ENCODE measurements around the gene FNDC4. TPM values are rescaled to one million over a fixed set of nuclear protein-coding genes. Genes with fewer than 3 reads are reported as not detected.

Gene FNDC4
- total RNA-seq, 2 donors from 2014 or later = 24.1 to 30.6 TPM

GRCh38 chr2:27531983-27532382 lies 37.0 kb upstream of the FNDC4 start:
- Histone ChIP-seq H3K36me3 (no peaks in the 10 kb centered on the region), H3K4me3 (no peak overlapping the region), H3K9me3 (no peaks in the 10 kb centered on the region), H3K27ac (no peak overlapping the region), H3K4me1 (replicated peaks) (no peaks in the 10 kb centered on the region), H3K27me3 (replicated peaks; ENCODE audit: insufficient read depth) (no peaks in the 10 kb centered on the region)
- WGBS = 78% methylated on average over 2 of the region's 2 CpGs
- TF ChIP-seq POLR2AphosphoS5 (IDR thresholded peaks at IDR 0.05) (no peak), POLR2A (IDR thresholded peaks at IDR 0.05) (no peak), CTCF (IDR thresholded peaks at IDR 0.05) (no peak)
- no peak for DNase-seq (ENCODE audit: low spot score)
- intact Hi-C loops (cut with DNase I) = no loop called here

GRCh38 chr2:27527182-27527581 lies 32.2 kb upstream of the FNDC4 start:
- Histone ChIP-seq H3K36me3 (no peaks in the 10 kb centered on the region), H3K4me3 (no peak overlapping the region), H3K9me3 (no peaks in the 10 kb centered on the region), H3K4me1 (replicated peaks) (no peaks in the 10 kb centered on the region), H3K27ac (no peak overlapping the region), H3K27me3 (replicated peaks; ENCODE audit: insufficient read depth) (no peaks in the 10 kb centered on the region)
- WGBS = 61% methylated on average over 3 of the region's 3 CpGs
- DNase-seq (ENCODE audit: low spot score) = no peak
- intact Hi-C loops (cut with DNase I) = no loop called here
- TF ChIP-seq POLR2AphosphoS5 (IDR thresholded peaks at IDR 0.05) (no peak), POLR2A (IDR thresholded peaks at IDR 0.05) (no peak), CTCF (IDR thresholded peaks at IDR 0.05) (no peak)

GRCh38 chr2:27522400-27522945 lies 27.5 kb upstream of the FNDC4 start:
- intact Hi-C loops (cut with DNase I) = no loop called here

GRCh38 chr2:27520316-27520715 lies 25.3 kb upstream of the FNDC4 start:
- no peaks in the 10 kb centered on the region for H3K9me3 ChIP-seq
- intact Hi-C loops (cut with DNase I) = no loop called here
- H3K4me3 ChIP-seq = no peak overlapping the region
- TF ChIP-seq POLR2AphosphoS5 (IDR thresholded peaks at IDR 0.05) = no peak
- TF ChIP-seq POLR2A (IDR thresholded peaks at IDR 0.05) = no peak
- no peak for TF ChIP-seq CTCF (IDR thresholded peaks at IDR 0.05)
- DNase-seq (ENCODE audit: low spot score) = no peak
- 89% methylated on average over 2 of the region's 2 CpGs for WGBS
- H3K27ac ChIP-seq = no peak overlapping the region
- no peaks in the 10 kb centered on the region for H3K4me1 ChIP-seq (replicated peaks)
- H3K27me3 ChIP-seq (replicated peaks; ENCODE audit: insufficient read depth) = no peaks in the 10 kb centered on the region
- H3K36me3 ChIP-seq = no peaks in the 10 kb centered on the region

More at GRCh38 chr2:27522400-27522945, 27.5 kb upstream of the FNDC4 start:
- Histone ChIP-seq H3K9me3 (no peaks in the 10 kb centered on the region), H3K36me3 (no peaks in the 10 kb centered on the region), H3K27me3 (replicated peaks; ENCODE audit: insufficient read depth) (no peaks in the 10 kb centered on the region), H3K27ac (no peak overlapping the region), H3K4me1 (replicated peaks) (no peaks in the 10 kb centered on the region), H3K4me3 (no peak overlapping the region)
- WGBS = 90% methylated on average over 7 of the region's 7 CpGs
- TF ChIP-seq CTCF (IDR thresholded peaks at IDR 0.05) = no peak
- TF ChIP-seq POLR2A (IDR thresholded peaks at IDR 0.05) = no peak
- no peak for TF ChIP-seq POLR2AphosphoS5 (IDR thresholded peaks at IDR 0.05)
- DNase-seq (ENCODE audit: low spot score) = no peak

- Histone ChIP-seq H3K36me3 (no peaks in the 10 kb centered on the region), H3K27ac (no peak overlapping the region), H3K4me3 (no peak overlapping the region), H3K27me3 (replicated peaks; ENCODE audit: insufficient read depth) (no peaks in the 10 kb centered on the region), H3K4me1 (replicated peaks) (no peaks in the 10 kb centered on the region), H3K9me3 (no peaks in the 10 kb centered on the region)
- DNase-seq (ENCODE audit: low spot score) = no peak
- intact Hi-C loops (cut with DNase I) = no loop called here
- 81% methylated on average over 4 of the region's 4 CpGs for WGBS
- TF ChIP-seq POLR2AphosphoS5 (IDR thresholded peaks at IDR 0.05) = no peak
- TF ChIP-seq CTCF (IDR thresholded peaks at IDR 0.05) = no peak
- no peak for TF ChIP-seq POLR2A (IDR thresholded peaks at IDR 0.05)
Observed at GRCh38 chr2:27518782-27519113, 23.7 kb upstream of the FNDC4 start.
